Muscle of leg (tissue), 11 donors: ENCODE results near the gene PRKCSH. TPM values are rescaled to one million over a fixed set of nuclear protein-coding genes. Genes with fewer than 3 reads are reported as not detected.

ENCODE experiments used
- DNase-seq: peaks from one replicate; pipeline ENCODE4 v3.0.0; 2013
- H3K27ac ChIP-seq: one replicate; pipeline ENCODE4 v1.5.1; 2013; ENCODE audit warnings: mild to moderate bottlenecking, low read length, control low read depth
- H3K27me3 ChIP-seq: one replicate; pipeline ENCODE4 v1.6.1; 2013; ENCODE audit warnings: low read length; ENCODE audit not compliant: control insufficient read depth, insufficient read depth
- H3K36me3 ChIP-seq: one replicate; pipeline ENCODE4 v1.6.1; 2013; ENCODE audit warnings: low read length; ENCODE audit not compliant: control insufficient read depth, insufficient read depth
- H3K4me1 ChIP-seq: one replicate; pipeline ENCODE4 v1.6.1; 2013; ENCODE audit warnings: low read length; ENCODE audit not compliant: control insufficient read depth, insufficient read depth
- H3K4me3 ChIP-seq: one replicate; pipeline ENCODE4 v1.5.1; 2013; ENCODE audit warnings: low read length, control low read depth
- H3K9me3 ChIP-seq: replicated peaks from 2 replicates; pipeline ENCODE4 v1.6.1; 2013; ENCODE audit warnings: low read depth, low read length; ENCODE audit not compliant: control insufficient read depth
- WGBS: methylation state at CpG from one replicate; pipeline ENCODE4 v1.1.5; 2013; ENCODE audit warnings: missing lambda C conversion rate; ENCODE audit not compliant: insufficient coverage; 5-methylcytosine and 5-hydroxymethylcytosine counted together
- polyA plus RNA-seq, 8 donors: library from polyadenylated mRNA; unstranded; fragments of 120-200 nt; gene quantifications; one replicate each; pipeline versions ENCODE4 v1.2.1 to v1.2.3, GENCODE V29; 2013; ENCODE audit warnings: inconsistent platforms in 1 of 8, low replicate concordance in 1 of 8; ENCODE audit not compliant: insufficient read length in 8 of 8, insufficient read depth in 1 of 8
- total RNA-seq: library from RNA; stranded (reverse); fragments of 120-200 nt; gene quantifications from one replicate; pipeline ENCODE4 v1.2.4, GENCODE V29; 2013

Gene PRKCSH
- total and polyA plus RNA-seq, 9 donors, result 80.5 to 260 (median 197) TPM

DNA sequence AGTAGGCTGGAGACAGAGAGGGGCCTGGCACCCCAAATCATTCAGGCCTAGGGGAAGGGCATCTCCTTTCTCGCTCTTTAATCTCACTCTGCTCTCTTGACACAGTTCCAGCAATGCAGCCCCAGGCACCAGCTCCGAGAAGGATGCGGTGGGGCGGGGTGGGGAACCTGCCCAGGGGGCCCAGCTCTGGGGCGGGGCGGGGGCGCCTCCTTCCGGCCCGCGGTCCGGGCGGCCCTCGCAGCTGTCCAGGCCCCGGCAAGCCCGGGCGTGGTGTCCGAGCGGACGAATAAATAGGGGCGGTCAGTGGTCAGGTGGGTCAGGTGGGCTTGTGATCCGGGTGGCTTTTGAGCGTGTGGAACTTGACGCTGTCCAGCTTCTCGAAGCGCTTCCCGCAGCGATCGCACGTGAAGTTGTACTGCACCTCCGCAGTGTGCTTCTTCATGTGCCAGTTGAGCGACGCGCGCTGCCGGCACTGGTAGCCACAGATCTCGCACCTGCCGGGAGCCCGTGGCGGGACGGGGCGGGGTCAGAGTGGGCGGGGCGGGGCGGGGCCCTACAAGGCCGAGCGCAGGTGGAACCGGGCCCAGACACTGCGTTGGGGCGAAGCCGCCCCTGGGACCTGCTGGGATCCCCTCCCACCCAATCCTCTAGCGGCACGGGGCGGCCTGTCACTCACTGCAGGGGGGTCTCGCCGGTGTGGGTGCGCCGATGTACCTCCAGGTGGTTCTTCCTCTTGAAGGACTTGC is 48.1 kb downstream of the PRKCSH start:
- WGBS, result 48% methylated on average over 44 of the region's 57 CpGs
- H3K4me3 ChIP-seq, result no peak overlapping the region
- no peak for DNase-seq
- H3K4me1 ChIP-seq, result peaks cover 25% of the 10 kb centered on the region
- peaks cover 17% of the 10 kb centered on the region for H3K36me3 ChIP-seq
- peaks cover 46% of the 10 kb centered on the region for H3K27me3 ChIP-seq
- no peaks in the 10 kb centered on the region for H3K9me3 ChIP-seq
- H3K27ac ChIP-seq, result no peak overlapping the region

DNA sequence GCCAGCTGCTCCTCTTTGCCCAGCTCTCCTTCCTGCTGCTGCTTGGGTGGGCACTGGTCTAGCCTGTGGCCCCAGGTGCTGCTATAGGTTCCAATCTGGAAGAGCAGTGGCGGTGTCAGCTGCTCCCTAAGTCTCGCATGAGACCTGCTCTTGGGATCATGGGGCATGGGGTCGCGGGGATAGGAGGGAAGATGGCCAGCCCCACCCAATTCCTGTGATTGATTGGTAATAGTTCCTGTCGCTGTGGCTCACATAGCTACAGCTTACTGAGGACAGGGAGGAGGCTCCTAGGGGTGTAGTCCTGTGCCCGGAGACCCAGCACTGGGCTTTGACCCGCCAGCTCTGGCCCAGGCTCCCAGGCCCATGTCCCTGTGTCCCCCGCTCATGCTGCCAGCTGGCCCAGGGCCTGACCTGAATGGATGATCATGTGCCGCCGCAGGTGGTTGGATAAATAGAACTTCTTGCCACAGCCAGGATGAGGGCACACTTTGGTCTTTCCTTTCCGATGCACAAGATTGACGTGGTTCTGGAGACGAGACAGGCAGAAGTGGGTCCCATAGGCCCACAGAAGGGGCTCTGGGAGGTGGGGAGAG is 49.9 kb downstream of the PRKCSH start:
- Histone ChIP-seq H3K36me3 (peaks cover 17% of the 10 kb centered on the region), H3K27me3 (peaks cover 29% of the 10 kb centered on the region), H3K27ac (no peak overlapping the region), H3K4me3 (no peak overlapping the region), H3K4me1 (peaks cover 17% of the 10 kb centered on the region), H3K9me3 (no peaks in the 10 kb centered on the region)
- WGBS, result 90% methylated on average over 13 of the region's 13 CpGs
- DNase-seq, result no peak

DNA sequence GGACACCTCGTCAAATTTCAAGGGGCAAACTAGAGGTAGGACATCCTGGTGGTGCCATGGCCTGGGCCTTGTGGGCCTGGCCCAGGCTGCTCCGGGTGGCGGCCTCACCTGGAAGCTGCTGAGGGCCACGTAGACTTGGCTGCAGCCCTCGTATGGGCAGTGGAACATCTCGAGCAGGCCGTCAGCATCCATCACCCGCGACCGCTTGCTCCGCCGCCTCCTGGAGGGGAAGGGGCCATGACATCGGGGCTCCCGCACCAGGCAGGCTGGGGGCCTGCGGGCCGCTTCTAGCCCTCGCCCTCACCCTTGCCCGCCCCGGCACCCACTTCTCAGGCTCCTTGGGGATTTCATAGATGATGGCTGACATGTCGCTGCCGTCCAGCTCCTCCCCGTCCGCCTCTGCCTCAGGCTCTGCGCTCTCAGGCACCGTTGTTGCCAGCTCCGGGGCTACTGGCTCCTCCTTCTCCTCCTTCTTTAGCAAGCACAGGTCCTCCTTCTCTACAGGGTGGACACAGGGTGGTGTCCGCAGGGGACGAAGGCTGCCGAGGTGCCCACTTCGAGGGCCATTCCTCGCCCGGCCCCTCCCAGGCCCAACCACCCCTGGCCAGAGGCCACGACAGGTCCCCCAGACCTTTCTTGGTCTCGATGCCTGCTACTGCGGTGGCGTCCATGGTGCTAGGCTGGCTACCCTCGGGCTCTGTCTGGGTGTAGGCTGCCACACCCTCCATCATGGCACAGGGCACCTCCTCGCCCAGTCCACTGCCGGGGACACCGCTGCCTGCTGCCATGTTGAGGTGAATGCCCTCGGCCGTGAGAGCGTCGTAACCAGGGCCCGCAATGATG is 51.4 kb downstream of the PRKCSH start:
- peaks cover 13% of the 10 kb centered on the region for H3K4me1 ChIP-seq
- peaks cover 21% of the 10 kb centered on the region for H3K36me3 ChIP-seq
- H3K27me3 ChIP-seq, result peaks cover 14% of the 10 kb centered on the region
- WGBS, result 93% methylated on average over 44 of the region's 45 CpGs
- DNase-seq, result no peak
- no peaks in the 10 kb centered on the region for H3K9me3 ChIP-seq
- no peak overlapping the region for H3K27ac ChIP-seq
- no peak overlapping the region for H3K4me3 ChIP-seq

DNA sequence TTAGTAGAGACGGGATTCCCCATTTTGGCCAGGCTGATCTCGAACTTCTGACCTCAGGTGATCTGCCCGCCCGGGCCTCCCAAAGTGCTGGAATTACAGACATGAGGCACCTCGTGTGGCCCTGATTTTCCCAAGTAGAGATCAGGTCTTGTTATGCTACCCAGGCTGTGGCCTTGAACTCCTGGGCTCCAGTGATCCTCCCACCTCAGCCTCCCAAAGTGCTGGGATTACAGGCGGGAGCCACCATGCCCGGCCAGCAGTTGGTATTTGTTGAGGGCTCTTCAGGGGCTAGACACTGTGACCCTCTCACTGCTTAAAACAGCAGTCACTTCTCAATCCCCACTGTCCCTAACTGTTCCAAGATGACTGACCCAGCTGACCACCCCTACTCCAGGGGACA is 53.9 kb downstream of the PRKCSH start:
- DNase-seq, result no peak
- WGBS, result 89% methylated on average over 5 of the region's 7 CpGs
- Histone ChIP-seq H3K9me3 (no peaks in the 10 kb centered on the region), H3K36me3 (peaks cover 25% of the 10 kb centered on the region), H3K27ac (no peak overlapping the region), H3K4me1 (no peaks in the 10 kb centered on the region), H3K4me3 (no peak overlapping the region), H3K27me3 (no peaks in the 10 kb centered on the region)

DNA sequence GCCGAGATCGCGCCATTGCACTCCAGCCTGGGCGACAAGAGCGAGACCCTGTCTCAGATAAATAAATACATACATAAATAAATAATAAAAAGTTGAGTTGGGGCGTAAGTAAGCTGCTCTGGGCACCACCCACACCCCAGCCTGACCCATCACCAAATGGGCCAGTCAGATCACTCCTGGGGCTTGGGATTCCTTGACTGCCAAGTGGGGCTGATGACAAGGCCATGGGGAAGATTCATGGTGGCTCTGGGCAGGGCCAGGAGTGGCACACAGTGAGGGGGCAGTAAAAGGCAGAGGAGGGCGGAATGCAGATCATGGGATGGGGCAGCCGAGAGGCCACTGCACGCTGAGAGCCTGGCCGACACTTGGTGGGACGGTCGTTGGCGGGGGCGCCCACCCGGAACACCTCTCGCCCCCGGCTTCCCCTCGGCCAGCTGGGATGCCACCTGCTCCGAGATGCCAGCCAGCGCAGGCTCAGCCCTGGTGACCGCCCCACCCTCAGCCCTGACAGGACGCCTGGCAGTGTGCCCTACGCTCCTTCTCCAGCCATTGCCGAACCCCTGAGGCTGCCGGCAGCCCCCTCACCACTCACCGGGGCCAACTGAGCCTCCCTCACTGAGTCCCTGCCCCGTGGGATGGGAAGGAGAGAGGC is 59.3 kb downstream of the PRKCSH start:
- H3K36me3 ChIP-seq, result peaks cover 33% of the 10 kb centered on the region
- no peaks in the 10 kb centered on the region for H3K9me3 ChIP-seq
- peaks cover 11% of the 10 kb centered on the region for H3K4me1 ChIP-seq
- no peaks in the 10 kb centered on the region for H3K27me3 ChIP-seq
- 89% methylated on average over 14 of the region's 27 CpGs for WGBS
- H3K27ac ChIP-seq, result peak overlapping the region; percentile 55
- no peak for DNase-seq
- H3K4me3 ChIP-seq, result no peak overlapping the region

DNA sequence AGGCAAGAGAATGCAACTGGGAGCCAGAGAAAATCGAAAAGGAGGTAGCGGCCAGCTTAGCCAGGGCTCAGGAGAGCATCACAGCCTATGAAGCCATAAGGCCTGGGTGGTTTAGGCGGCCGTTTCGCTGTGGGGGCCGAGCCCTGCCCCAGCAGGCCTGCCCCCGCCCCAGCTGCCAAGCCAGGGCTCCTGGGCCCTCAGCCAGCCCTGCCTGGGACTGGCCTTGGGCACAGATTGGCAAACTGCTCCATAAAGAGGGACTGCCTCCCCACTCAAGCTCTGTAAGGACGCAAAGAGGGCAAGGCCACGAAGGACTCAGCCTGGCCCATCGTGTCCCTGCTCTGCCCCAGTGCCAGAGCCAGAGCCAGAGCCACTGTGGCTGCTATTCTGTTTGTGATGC is 60.0 kb downstream of the PRKCSH start:
- H3K27me3 ChIP-seq, result no peaks in the 10 kb centered on the region
- H3K9me3 ChIP-seq, result no peaks in the 10 kb centered on the region
- peaks cover 11% of the 10 kb centered on the region for H3K4me1 ChIP-seq
- H3K4me3 ChIP-seq, result no peak overlapping the region
- DNase-seq, result no peak
- WGBS, result 91% methylated on average over 10 of the region's 10 CpGs
- H3K36me3 ChIP-seq, result peaks cover 33% of the 10 kb centered on the region
- H3K27ac ChIP-seq, result peak overlapping the region; percentile 55

DNA sequence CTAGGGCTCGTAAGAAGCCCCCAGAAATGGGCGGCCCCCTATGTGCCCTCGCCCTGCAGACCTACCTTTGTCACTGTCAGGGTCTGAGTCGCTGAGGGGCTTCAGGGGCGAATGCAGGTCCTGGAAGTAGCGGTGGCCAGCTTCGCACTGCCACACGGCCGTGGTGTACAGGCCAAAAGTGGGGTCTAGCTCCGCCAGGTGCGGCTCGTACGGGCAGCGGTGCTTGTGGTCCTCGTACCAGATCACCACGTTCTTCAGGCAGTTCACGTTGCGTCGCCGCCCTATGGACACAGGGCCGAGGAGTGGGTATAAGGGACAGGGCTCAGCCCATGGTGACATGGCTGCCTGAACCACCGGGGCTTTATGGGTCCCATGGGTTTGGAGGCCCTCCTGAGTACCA is 60.5 kb downstream of the PRKCSH start:
- no peaks in the 10 kb centered on the region for H3K27me3 ChIP-seq
- peaks cover 11% of the 10 kb centered on the region for H3K4me1 ChIP-seq
- no peak overlapping the region for H3K4me3 ChIP-seq
- no peak overlapping the region for H3K27ac ChIP-seq
- WGBS, result 94% methylated on average over 22 of the region's 22 CpGs
- no peaks in the 10 kb centered on the region for H3K9me3 ChIP-seq
- DNase-seq, result no peak
- peaks cover 30% of the 10 kb centered on the region for H3K36me3 ChIP-seq

DNA sequence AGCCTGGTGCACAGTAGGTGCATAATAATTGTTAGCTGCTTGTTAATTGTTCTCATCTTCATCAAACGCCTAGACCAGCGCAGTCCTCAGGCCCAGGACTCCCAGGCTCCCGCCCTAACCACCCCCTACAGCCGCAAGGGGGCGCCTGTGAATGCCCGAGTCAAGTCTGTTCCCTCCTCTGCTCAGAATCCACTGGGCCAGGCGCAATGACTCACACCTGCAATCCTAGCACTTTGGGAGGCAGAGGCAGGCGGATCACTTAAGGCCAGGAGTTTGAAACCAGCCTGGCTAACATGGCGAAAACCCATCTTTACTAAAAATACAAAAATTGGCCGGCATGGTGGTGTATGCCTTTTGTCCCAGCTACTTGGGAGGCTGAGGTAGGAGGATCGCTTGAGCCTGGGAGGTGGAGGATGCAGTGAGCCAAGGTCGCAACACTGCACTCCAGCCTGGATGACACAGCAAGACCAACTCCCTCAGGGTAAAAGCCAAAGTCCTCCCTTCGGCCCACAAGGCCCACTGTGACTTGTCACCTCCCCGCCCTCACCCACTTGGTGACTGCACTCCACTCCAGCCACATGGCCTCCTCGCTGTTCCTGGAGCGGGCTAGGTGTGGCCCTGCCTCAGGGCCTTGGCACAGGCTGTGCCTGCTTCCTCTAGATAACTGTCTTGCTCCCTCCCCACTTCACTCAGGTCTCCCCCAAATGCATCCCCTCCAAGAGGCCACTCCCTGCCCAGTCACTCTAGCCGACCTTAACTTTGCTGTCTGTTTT is 61.1 kb downstream of the PRKCSH start:
- Histone ChIP-seq H3K36me3 (peaks cover 30% of the 10 kb centered on the region), H3K4me3 (no peak overlapping the region), H3K27ac (no peak overlapping the region), H3K27me3 (no peaks in the 10 kb centered on the region), H3K4me1 (peaks cover 11% of the 10 kb centered on the region), H3K9me3 (no peaks in the 10 kb centered on the region)
- peak; percentile 50 for DNase-seq
- WGBS, result 54% methylated on average over 11 of the region's 17 CpGs

DNA sequence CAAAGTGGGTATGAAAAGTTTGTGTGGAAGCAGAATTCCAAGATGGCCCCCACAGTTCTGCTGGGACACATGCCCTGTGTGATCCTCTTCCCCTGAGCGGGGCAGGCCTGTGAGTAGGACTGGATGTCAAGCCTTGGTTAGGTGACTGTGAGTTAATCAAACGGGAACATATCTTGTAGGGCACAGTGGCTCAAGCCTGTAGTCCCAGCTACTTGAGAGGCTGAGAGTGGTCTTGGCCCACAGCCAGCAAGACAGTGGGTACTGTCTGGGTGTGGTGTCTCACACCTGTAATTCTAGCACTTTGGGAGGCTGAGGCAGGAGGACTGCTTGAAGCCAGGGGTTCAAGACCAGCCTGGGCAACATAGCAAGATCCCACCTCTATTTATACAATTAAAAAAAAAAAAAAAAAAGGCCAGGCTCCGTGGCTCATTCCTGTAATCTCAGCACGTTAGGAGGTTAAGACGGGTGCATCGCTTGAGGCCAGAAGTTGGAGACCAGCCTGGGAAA is 63.8 kb downstream of the PRKCSH start:
- DNase-seq, result no peak
- peaks cover 21% of the 10 kb centered on the region for H3K36me3 ChIP-seq
- H3K4me3 ChIP-seq, result no peak overlapping the region
- no peaks in the 10 kb centered on the region for H3K27me3 ChIP-seq
- no peak overlapping the region for H3K27ac ChIP-seq
- H3K9me3 ChIP-seq, result no peaks in the 10 kb centered on the region
- WGBS, result 90% methylated on average over 2 of the region's 6 CpGs
- H3K4me1 ChIP-seq, result peaks cover 11% of the 10 kb centered on the region
